Neural cell (in vitro differentiated cells): ENCODE results near the gene ACTL9.

Experiments used
- EP300 ChIP-seq: fragments of 450-650 bp; conservative IDR thresholded peaks from 2 replicates; pipeline ENCODE4 v1.6.1; 2014; ENCODE audit warnings: antibody characterized with exemption, mild to moderate bottlenecking, moderate library complexity; ENCODE audit not compliant: poor library complexity, severe bottlenecking
- EZH2 ChIP-seq: fragments of 200-600, 300-800 bp; shearing (Covaris generic), sonication (generic); IDR thresholded peaks from 2 replicates; pipeline ENCODE4 v1.6.1; 2014; ENCODE audit warnings: antibody characterized with exemption, low read length, borderline replicate concordance, mild to moderate bottlenecking; ENCODE audit not compliant: insufficient read depth, poor library complexity, severe bottlenecking
- MXI1 ChIP-seq: fragments of 450-650 bp; conservative IDR thresholded peaks from 2 replicates; pipeline ENCODE4 v1.6.1; 2014; ENCODE audit warnings: antibody characterized with exemption, mild to moderate bottlenecking; ENCODE audit not compliant: poor library complexity, severe bottlenecking
- POLR2AphosphoS5 ChIP-seq: IDR thresholded peaks from 2 replicates; pipeline ENCODE4 v1.6.1; 2012
- RAD21 ChIP-seq: fragments of 450-650 bp; conservative IDR thresholded peaks from 2 replicates; pipeline ENCODE4 v1.6.1; 2014; ENCODE audit warnings: antibody characterized with exemption, mild to moderate bottlenecking, moderate library complexity
- REST ChIP-seq: IDR thresholded peaks from 2 replicates; pipeline ENCODE4 v1.6.1; 2012; ENCODE audit warnings: borderline replicate concordance
- SMC3 ChIP-seq: fragments of 450-650 bp; conservative IDR thresholded peaks from 2 replicates; pipeline ENCODE4 v1.6.1; 2014; ENCODE audit warnings: antibody characterized with exemption, mild to moderate bottlenecking, moderate library complexity; ENCODE audit not compliant: poor library complexity
- TAF1 ChIP-seq: IDR thresholded peaks from 2 replicates; pipeline ENCODE4 v1.6.1; 2012; ENCODE audit warnings: low read depth
- TF ChIP-seq, protein P1 (sequence below): fragments of 450-650 bp; IDR thresholded peaks from 2 replicates; pipeline ENCODE4 v1.5.1; 2014; ENCODE audit warnings: antibody characterized with exemption, mild to moderate bottlenecking, moderate library complexity; ENCODE audit not compliant: poor library complexity, severe bottlenecking

- TF ChIP-seq POLR2AphosphoS5 (no peak), EZH2 (no peak), EP300 (no peak), RAD21 (no peak), MXI1 (no peak), SMC3 (no peak), REST (no peak), TAF1 (no peak)
- TF ChIP-seq, protein P1, sequence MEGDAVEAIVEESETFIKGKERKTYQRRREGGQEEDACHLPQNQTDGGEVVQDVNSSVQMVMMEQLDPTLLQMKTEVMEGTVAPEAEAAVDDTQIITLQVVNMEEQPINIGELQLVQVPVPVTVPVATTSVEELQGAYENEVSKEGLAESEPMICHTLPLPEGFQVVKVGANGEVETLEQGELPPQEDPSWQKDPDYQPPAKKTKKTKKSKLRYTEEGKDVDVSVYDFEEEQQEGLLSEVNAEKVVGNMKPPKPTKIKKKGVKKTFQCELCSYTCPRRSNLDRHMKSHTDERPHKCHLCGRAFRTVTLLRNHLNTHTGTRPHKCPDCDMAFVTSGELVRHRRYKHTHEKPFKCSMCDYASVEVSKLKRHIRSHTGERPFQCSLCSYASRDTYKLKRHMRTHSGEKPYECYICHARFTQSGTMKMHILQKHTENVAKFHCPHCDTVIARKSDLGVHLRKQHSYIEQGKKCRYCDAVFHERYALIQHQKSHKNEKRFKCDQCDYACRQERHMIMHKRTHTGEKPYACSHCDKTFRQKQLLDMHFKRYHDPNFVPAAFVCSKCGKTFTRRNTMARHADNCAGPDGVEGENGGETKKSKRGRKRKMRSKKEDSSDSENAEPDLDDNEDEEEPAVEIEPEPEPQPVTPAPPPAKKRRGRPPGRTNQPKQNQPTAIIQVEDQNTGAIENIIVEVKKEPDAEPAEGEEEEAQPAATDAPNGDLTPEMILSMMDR = no peak
Measured at GRCh38 chr19:8703223-8703622, 4.6 kb upstream of the ACTL9 start.
